GM08714 (cell line): ENCODE data around the gene SETBP1.
"Not testable (repeated sequence)": the region's sequence is repeated elsewhere in the genome, so short reads cannot be mapped to it uniquely, and the experiment has no call there.

Source experiments
- H3K4me3 ChIP-seq: fragments of 200-500 bp; sonication (Bioruptor generic); 2 replicates; pipeline ENCODE4 v1.5.1; 2014; ENCODE audit warnings: mild to moderate bottlenecking, low read length, inconsistent platforms
- ZNF274 ChIP-seq: IDR thresholded peaks from 2 replicates; pipeline ENCODE4 v1.6.1; 2012; ENCODE audit warnings: mild to moderate bottlenecking, low read depth, low read length

SETBP1 gene

DNA sequence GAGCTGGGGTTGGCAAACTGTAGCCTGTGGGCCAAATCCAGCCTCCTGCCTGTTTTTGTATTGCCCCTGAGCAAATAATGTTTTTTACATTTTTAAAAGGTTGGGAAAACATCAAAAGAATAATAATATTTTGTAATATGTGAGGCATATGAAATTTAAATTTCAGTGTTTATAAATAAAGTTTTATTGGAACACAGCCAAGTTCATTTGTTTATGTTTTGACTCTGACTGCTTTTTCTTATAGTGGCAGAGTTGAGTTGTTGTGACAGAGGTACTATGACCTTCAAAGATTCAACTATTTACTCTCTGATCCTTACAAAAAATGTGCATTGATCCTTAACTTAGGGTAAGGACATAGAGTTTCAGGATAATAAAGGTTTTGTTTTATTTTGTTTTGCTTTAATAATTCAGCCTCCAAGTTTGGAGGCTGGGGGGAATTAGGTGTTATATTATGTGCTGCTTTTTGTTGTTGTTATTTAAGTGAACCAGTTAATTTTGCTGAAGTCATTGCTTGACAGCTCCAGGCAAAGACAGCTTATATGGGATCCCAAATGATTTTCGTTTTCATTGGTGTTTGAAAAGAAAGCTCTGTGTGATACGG, 24.5 kb downstream of the SETBP1 start:
- H3K4me3 ChIP-seq, result no peak overlapping the region
- TF ChIP-seq ZNF274, result no peak

DNA sequence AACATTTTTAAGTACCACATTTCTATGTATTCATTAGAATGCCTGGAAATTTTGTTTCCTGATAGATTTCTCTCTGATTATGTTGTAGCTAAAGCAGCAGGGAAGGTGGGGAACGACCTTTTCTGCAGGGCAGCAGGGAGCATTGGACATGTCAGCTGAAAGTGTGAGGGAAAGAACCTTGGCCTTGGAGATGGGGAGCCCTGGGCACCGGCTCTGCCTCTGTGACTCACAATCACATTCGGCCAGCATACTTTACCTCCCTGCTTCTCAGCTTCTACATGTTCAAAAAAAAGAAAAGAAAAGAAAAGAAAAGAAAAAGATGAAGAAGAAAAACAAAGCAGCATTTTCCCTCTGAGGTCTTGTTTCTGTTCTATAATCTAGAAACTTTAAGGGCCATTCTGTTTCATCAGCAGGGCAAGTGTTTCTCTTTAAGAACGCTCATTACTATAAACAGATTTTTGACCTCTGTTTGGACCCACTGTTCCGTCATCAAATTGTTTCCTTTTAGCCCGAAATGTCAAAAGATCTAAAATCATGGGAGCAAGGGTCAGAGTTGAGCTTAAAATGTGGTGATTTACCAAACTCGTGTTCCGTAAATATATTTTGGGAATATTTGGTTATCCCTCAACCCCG, 27.9 kb downstream of the SETBP1 start:
- H3K4me3 ChIP-seq, result no peak overlapping the region
- TF ChIP-seq ZNF274, result no peak

DNA sequence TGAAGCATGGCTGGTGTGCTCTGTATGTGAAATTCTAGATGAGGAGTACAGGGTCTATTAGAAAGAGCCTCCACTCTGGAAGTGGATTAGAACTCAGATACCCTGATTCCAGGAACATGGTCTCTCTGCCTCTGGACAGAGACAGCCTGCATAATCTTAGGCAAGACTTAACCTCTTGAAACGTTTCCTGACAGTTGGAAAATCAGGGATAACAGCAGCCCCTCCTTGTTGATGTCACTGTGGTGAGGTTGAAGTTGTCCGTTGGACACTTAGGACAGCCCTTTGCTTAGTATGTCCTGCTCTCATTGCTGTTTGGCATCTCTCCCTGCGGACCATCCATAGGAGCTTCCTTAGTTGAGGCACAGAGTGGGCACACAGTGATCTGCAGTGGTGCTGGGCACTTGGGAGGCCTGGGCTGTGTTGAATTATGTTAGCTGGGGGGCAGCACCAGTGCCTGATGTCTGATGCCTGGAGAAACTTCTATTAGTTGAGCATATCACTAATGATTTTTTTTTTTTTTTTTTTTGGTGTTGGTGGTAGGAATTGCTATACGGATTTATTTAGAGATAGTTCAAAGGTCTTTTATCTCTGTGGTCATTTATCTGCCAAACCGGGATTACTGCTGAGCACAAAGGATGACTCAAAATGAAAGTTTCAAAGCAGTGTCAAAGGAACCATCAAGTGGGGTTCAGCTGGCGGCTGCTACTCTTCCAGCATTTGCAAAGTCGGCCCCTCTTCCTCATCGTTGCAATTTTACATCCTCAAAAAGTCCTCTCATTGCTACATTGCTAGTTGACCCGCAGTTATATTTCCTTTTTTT, 28.8 kb downstream of the SETBP1 start:
- H3K4me3 ChIP-seq, result no peak overlapping the region
- no peak for TF ChIP-seq ZNF274

DNA sequence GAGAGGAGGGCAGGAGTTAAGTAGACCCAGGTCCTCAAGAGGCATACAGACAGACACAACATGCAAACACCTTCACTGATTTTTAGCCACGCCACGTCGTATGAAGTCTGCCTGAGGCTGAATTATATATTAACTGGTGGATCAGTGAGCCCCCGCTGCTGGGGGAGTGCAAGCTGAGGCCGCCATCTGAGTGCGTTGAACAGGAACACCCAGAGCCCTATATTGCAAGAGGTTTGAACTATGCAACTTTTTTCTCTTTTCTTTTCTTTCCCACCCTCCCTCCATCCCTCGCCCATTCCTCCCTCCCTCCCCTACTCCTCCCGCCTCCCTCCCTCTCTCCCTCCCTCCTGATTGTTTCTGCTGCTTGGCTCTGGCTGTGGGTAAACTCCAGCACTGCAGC, 30.2 kb downstream of the SETBP1 start:
- no peak overlapping the region for H3K4me3 ChIP-seq
- TF ChIP-seq ZNF274, result no peak

DNA sequence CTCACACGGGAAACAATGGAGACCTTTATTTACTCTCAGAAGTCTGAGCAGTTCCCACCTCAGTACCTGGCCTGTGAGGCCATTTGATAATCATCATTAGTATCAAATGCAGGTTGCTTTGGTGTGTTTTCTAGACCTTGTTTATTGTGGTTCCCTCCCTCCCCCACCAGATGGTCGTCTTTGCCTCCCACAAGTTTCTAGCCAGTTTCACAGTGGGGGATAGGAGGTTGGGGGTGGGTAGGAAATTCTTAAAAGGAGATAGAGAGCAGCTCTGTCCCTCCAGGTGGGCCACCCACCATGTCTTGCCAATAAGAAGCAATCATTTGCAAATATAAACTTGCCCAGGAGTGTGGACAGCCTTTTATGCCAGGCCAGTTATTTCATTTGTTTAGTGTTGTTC, 31.3 kb downstream of the SETBP1 start:
- H3K4me3 ChIP-seq, result no peak overlapping the region

DNA sequence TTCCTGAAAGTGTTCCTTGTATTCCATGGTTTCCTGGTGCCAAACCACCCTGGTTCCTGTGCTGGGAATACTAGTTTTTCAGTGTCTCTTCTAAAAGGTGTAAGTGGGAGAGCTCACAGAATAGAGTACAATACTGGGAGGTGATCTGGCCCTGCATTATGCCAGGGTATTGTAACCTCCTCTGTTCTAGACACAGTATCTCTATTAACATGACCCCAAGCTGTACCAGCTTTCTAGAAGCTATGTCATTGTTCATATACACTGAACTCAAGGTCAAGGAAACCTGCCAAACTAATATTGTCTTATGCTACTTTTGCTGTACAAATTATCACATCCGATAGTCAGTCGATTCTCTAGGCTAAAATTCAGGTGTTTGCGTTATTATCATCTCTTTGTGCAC, 32.7 kb downstream of the SETBP1 start:
- no peak for TF ChIP-seq ZNF274
- no peak overlapping the region for H3K4me3 ChIP-seq

More for the DNA sequence above, 31.3 kb downstream of the SETBP1 start:
- TF ChIP-seq ZNF274, result no peak

DNA sequence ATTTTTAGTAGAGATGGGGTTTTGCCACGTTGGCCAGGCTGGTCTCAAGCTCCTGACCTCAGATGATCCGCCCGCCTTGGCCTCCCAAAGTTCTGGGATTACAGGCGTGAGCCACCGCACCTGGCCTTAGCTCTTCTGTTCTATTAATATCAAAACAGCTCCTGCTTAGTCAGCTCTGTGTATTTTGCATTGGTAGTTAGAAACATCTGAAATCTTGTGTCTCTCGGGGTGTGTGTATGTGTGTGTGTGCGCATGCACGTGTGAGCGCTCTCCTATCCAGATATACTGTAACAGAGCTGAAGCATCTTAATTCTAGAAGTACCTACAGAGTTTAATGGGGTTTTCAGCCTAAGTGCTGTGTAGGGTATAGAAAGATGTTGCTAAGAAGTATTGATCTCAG, 33.7 kb downstream of the SETBP1 start:
- no peak overlapping the region for H3K4me3 ChIP-seq
- TF ChIP-seq ZNF274, result no peak

DNA sequence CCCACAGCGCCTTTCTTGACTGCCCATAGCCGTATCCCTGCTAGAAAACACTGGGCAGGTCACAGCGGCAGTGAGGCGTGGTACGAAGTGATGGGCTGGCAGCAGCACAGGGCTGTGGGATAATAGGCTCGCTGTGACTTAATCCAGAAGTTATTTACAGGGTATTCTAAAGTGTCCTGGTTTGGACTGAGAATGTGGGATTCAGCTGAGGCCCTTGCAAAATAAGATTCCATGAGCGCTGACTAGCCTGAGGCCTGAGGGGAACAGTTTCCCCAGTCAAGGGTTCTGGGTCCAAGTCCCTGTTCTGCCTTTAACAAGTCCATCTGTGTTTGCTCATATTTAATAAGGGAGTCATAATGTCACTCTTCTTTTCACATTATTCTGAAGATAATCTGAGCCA, 34.6 kb downstream of the SETBP1 start:
- no peak overlapping the region for H3K4me3 ChIP-seq
- TF ChIP-seq ZNF274, result no peak

DNA sequence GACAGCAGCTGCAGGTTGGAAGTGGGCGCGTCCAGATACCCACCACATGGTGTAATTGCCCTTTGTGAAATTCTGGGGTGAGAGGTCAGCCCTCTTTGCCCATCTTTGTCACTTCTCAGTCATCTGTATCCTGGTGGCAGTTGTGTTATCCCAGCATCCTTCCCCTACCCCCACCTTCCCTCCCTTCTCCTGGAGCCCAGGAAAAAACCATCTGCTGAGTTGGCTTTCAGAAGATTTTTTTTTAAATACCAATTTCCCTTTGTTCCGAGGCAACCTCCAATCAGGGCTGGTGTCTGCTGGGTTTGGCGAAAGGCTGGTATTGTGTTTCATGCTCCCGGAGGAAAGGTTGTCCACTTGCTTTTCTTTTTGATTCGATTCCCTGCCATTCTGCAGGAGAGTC, 35.2 kb downstream of the SETBP1 start:
- no peak for TF ChIP-seq ZNF274
- no peak overlapping the region for H3K4me3 ChIP-seq

DNA sequence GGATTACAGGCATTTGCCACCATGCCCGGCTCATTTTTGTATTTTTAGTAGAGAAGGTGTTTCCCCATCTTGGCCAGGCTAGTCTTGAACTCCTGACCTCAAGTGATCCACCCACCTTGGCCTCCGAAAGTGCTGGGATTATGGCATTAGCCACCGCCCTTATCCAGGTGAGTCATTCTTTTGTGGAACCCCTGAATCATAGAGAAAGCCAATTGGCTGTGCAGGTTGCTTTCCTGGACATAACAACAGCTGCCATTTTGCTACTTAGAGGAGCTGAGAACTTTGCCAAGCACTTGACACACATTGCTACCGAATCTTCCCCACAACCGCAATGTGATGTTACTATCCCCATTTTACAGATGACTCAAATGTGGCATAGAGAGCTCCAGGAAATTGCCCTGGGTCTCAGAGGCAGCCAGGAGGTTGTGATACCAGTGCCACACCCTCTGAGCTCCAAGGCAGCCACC, 36.0 kb downstream of the SETBP1 start:
- no peak for TF ChIP-seq ZNF274
- H3K4me3 ChIP-seq, result no peak overlapping the region

DNA sequence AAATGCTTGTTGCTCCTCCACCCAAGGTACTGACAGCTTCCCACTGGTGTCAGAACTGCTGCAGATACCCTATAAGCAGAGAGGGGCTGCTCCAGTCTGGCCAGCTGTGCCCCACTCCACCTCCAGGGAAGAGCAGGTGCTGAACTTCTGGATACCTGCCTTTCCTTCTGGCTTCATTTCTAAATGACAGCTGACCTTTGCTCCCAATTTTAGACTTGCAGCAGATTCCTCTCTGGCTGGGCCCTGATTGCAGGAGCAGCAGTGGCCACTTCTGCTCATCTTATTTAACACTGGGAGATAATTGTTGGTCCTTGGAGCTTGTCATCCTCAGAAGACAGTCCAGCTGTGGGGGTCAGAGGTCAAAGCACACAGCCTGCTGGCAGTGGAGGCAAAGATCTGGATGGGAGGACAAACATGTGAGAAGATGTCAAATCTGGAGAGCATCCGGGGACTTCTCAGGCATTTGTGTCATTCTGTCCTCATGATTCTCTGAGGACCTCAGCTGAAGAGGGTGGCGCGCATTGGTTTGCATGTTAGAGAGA, 38.9 kb downstream of the SETBP1 start:
- no peak for TF ChIP-seq ZNF274
- H3K4me3 ChIP-seq, result no peak overlapping the region

DNA sequence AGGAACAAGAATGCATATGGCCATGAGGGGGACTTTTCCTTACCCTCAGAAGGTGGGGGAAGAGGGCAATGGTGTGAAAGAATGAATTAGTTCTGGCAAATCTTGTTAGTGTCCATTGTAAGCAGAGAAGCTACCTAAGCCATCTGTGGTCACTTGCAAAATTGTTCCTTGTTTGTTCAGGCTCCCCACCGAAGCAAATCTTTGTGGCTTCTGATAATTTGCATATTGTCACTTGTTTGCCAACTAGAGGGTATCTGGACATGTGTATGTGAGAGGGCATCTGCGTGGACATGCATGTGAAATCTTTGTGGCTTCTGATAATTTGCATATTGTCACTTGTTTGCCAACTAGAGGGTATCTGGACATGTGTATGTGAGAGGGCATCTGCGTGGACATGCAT, 41.1 kb downstream of the SETBP1 start:
- H3K4me3 ChIP-seq, result not testable (repeated sequence)

DNA sequence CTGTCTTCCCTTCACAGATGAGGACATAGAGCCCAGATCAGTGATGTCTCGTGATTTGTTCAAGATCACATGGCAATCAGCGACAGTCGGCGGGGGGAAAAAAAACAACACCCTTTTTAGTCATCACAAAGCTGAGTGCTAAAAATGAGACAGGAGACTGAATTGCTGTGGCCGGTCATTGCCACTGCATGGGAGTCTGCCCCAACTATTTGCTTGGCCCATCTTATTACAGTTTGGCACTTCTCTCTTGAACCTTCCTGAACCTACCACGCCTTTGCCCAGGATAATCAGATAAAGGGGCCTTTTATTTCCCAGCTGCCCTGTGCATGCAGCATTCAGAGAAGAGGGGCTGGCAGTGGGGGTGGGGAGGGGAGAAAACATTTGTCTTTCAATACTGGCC, 42.7 kb downstream of the SETBP1 start:
- TF ChIP-seq ZNF274, result no peak
- H3K4me3 ChIP-seq, result no peak overlapping the region

DNA sequence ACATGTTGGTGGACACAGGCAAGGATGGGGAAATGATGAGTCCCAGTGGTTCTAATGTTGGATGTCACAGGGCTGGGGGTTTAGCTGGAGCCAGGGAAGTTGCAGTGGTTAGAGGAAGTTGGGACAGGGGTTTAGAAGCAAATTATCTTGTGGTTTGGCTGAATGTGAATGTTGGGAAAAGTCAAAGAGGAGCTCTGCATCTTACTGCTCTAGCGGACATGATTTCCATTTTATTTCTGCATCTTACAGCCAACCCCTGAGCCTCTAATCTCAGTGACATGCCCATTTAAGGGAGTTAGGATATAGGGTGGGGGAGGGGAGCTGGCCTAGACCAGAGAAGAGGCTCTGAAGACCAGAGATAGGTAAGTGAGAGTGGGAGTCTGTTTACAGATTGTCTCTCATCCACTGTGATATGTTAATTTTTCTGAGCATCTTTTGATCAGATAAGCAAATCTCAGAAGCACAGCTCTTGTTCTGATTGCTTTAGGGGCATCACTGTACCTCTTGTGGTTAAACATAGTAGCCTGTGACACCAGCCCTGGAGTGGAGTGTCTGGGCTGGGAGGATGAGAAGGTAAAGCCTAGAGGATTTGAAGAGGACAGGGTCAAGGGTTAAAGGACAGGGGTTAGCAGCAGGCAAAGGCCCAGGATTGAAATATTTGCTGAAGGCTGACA, 43.6 kb downstream of the SETBP1 start:
- H3K4me3 ChIP-seq, result no peak overlapping the region
- TF ChIP-seq ZNF274, result no peak
